NCI-H1694 (cell line): ENCODE measurements around the gene PICK1.
A peak's percentile ranks its signal among the peaks of the same experiment; 100 is the strongest.

ENCODE experiments used
- DNase-seq: peaks from one replicate; lab custom pipeline; 2025; lab: John Stamatoyannopoulos, UW

Gene PICK1

DNA sequence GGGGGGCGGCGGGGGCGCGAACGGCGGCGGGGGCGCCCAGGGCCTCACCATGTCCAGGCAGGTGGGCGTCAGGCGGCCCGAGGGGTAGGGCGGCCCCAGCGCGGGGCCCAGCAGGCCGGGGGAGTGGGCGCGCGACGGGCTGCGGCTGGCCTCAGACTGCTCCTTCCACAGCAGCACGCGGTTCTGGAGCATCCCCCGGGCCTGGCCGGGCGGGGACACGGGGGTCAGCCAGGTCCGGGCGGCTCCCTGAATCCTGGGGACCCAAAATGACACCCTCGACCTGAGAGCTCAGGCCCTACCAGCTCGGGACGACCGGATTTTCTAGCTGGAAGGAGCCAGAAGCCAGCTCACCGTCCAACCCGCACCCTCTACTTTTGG lies 32.3 kb downstream of the PICK1 start:
- no peak for DNase-seq

- no peak for DNase-seq
These were observed 39.9 kb downstream of the PICK1 start for GRCh38 chr22:38097058-38097457.

DNA sequence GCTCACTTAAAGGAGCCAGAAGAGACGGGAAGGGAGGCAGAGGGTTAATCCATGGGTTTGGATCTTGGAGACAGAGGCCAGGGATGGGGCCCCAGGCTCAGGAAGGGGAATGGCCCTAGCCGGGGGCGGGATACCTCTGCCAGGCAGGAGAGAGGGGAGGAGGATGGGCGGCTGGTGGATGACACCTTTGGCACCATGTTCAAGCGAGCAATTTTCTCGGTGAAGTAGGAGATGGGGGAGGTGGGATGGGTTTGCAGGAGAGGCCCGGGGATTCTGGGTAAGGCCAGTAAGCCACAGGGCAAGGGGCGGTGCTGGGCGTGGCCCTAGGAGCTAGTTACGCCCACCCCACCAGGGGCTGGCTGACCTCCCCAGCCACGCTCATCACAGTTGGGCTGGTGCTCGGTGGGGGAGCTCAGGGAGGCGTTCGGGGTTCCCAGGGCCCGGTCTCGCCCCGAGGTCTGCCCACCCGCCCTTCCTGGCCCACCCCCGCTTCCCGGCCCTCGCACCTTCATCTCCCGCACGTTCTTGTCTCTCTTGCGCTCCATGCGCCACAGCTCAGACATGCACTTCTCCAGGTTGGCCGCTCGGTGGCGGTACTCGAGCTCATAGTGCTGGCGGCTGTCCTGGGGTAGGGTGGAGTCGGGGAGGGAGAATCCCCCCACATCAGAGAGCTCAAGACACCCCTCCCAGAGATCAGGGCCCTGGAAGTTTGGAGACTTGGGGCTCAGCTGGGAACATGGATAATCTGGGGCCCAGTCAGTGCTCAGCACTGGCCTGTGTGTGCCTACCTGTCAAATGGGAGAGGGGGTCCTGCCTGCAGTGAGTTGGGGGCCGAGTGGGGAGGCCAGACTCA lies 40.6 kb downstream of the PICK1 start:
- DNase-seq, result no peak

DNA sequence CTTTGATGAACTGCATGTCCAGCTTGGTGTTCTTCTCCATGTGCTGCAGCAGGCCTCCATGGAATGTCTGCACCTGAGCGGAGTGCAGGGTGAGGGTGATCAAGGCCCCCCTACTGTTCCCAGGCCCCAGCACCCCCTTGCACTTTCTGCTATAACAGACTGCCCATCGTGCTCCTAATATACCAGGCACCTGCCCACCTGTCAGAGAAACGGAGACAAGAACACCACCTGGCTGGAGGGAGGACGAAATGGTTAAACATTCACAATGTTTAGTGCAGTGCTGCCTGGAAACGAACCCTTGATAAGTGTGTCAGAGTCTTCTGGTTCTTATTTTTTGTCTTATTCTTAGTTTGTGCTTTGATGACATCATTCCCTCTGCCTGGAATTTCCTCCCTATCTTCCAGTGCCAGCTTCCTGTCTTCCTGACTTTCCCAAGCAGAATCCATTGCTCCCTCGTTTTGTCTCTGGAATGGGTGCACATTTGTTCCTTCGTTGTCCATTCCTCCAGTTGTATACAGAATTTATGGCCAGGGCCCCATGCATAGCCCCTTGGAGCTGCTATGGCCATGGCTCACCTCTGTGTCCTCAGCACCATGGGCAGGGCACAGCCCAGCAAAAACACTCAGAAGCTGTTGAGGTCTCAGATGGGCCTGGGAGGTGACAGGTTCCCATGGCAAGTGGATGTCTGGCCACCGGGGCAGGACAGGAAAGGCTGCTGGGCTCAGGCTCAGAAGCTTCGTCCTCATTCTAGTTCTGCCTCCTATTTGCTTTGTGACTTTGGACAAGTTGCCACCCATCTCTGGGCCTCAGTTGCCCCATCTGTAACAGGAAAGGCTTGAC lies 41.4 kb downstream of the PICK1 start:
- no peak for DNase-seq

- no peak for DNase-seq
These were observed 46.4 kb downstream of the PICK1 start for GRCh38 chr22:38103641-38104040.

GRCh38 chr22:38104084-38104483 lies 46.9 kb downstream of the PICK1 start:
- peak; percentile 32 for DNase-seq

GRCh38 chr22:38106814-38107578 lies 49.8 kb downstream of the PICK1 start:
- no peak for DNase-seq

DNA sequence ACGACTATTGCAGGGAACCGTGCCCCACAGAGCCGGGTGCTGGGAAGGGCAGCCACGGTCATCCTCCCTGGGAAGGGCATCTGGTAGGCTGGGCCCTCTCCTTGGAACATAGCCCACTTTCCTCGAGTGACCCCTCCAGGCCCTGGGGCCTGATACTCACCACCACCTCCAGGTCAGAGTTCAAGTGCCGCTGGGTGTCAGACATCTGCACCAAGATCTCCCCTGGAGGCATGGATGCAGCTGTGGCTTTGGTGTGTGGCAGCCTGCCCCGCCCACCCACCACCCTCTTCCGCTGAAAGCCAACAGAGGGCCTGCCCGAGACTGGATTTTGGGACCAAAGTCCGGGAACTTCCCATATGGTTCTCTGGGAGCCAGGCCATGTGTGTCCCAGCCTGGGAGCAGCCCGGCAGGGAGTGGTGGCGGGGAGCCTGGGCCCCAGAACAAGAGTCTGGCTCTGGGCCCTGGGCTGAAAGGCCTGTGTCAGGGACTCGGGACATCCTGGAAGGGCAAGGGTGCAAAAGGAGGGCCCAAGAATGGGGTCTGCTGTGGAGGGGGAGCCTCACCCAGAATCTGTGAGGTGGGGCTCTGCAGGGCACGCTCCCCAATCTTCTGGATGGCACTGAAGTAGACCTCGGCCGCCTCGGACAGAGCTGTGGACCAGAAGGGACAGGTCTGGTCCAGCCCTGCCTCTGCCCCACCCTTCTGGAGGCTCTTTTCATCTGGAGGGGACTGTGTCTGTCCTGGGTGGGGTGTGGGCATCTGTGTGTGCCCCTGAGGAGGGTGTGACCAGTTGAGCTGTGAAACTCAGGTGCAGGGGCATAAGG lies 50.7 kb downstream of the PICK1 start:
- no peak for DNase-seq

- no peak for DNase-seq
These were observed 51.5 kb downstream of the PICK1 start for GRCh38 chr22:38108561-38109319.

DNA sequence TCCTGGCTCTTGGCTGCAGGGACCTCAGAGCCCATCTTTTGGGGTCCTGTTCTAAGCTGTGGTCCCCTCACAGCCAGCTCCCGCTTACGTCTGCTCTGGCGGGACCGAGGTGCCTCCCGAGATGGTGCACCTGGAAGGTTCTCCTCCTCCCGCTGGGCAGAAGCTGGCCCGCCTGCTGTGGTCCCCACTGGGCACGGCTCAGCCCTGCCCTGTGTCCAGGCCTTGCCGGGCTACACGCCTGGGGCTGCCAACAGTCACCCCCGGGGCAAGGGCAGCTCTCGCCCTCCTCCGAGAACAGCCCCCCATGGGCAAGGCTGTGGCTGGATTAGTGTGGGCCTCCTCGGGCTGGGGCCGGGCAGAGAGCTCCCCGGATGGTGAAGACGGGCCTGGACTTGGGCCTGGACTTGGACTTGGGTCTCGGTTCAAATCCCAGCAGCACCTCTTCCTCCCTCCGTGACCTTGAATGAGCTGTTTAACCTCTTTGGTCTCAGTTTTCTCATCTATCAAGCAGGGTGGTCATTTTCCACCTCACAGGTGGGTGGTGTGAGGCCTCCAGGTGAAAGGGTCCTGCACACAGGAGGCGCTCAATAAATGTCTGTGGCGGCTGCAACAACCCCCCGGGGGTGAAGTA lies 52.3 kb downstream of the PICK1 start:
- DNase-seq, result no peak

DNA sequence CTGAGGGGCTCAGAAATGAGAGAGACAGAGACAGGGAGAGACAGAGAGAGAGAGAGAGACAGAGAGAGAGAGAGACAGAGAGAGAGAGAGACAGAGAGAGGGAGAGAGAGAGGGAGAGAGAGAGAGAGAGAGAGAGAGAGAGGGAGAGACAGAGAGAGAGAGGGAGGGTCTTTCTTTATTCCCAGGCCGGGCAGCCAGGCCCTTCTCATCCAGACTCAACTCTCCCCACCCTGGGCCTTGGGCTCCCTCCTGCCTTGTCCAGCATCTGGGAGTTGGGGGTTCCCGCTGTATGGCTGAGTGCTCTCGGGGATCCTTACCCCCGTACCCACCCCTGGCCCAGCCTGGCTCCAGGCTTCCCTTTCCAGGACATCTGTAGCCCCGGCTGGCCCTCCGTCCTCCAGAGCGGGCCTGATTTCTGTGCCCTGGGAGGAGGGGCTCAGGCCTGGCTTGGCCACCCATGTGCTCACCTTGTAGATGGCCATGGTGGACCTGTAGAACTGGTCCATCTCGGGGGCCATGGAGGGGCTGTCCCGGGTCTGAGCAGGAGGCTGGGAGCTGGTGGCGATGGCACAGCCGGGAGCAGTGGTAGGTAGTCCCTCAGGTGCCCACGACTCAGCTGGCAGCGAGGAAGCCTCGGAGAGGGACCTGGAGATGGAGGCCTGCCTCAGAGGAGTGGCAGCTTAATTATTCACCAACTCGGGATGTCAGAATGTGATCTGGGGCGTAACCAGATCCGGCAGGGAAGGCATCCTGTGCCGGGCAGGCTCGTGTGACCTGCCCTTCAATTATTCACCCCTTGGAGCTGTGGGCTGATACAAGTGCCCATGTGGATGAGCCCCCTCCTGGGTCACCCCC lies 53.0 kb downstream of the PICK1 start, which contains the start of gene BAIAP2L2:
BAIAP2L2 (minus strand) TSS at position 677 of the 855 bp plus-strand sequence; CDS start at position 518, 159 bp downstream.
- no peak for DNase-seq

DNA sequence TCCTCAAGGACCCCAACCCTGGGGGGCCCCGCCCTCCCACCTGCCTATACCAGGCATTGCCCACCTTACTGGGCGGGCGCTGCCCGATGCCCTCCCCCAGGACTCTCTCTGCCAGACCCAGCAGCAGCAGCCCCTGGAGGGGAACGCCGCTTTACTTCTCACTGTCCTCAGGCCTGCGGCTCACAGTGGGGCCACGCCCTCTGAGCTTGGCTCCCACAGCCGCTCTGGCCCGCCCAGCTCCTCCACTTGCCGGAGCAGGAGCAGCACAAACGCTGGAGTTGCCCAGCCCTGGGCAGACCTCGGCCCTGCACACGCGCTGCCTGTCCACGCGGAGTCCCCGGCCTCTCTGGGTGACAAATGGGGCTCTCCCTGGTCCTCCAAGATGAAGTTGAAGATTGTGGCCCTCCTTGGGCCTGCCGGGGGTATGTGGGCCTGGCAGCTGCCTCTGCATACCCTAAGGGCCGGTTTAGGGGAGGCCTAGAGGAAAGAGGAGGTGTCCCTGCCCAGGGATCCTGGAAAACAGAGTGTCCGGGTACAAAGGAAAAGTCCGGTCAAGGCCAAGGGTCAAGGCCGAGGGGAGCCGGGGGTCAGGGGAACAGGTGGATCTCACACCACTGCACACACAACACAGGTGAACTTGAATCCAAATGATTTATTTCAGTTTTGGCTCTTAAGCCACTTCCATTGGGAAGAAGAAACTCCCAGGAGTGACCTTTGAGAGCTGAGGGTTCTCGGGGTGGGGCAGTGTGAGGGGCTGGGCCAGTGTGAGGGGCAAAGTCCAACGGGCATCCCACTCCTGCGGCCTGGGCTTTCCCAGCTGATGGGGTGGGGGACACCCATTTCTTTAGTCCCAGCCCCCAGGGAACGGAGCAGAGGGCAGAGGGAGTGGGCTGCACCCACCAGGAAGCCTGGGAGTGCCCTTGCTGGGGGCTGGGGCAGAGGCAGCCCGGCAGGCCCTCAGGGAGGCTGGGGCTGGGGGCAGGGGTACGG lies 54.0 kb downstream of the PICK1 start:
- no peak for DNase-seq

DNA sequence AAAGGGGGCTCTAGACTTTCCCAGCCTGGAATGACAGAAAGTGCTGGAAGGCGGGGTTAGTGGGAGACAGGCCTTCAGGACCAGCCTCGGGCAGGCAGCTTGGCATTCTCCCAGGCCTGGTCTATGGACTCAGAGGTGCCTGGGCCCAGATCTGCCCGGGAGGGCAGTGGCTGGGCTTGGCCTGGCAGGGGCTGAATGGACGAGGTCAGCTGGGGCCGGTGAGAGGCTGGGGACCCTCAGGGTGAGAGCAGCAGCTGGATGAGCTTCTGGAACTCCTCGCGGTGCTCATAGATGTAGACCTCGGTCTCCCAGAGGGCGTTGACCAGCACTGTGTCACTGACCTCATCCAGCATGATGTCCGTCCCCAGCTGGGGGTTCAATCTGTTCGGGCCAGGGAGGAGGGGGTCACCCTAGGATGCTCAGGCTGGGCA lies 54.7 kb downstream of the PICK1 start:
- no peak for DNase-seq

DNA sequence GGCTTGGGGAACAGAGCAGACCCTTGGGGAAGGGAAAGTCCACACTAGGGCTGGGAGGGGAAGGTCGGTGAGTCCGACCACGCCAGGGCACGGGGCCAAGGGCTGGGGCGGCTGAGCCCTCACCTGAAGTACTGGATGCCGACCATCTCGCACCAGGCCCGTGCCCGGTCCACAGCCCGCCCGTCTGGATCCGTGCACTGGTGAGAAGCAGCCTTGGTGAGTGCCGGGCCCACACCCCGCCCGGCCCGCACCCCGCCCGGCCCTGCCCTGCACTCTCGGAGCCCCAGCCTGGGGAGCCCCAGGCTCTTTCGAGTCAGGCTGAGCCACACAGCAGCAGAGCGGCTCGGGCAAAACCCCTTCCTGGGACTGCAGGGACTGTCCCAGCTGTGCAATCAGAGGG lies 55.2 kb downstream of the PICK1 start:
- DNase-seq, result no peak

DNA sequence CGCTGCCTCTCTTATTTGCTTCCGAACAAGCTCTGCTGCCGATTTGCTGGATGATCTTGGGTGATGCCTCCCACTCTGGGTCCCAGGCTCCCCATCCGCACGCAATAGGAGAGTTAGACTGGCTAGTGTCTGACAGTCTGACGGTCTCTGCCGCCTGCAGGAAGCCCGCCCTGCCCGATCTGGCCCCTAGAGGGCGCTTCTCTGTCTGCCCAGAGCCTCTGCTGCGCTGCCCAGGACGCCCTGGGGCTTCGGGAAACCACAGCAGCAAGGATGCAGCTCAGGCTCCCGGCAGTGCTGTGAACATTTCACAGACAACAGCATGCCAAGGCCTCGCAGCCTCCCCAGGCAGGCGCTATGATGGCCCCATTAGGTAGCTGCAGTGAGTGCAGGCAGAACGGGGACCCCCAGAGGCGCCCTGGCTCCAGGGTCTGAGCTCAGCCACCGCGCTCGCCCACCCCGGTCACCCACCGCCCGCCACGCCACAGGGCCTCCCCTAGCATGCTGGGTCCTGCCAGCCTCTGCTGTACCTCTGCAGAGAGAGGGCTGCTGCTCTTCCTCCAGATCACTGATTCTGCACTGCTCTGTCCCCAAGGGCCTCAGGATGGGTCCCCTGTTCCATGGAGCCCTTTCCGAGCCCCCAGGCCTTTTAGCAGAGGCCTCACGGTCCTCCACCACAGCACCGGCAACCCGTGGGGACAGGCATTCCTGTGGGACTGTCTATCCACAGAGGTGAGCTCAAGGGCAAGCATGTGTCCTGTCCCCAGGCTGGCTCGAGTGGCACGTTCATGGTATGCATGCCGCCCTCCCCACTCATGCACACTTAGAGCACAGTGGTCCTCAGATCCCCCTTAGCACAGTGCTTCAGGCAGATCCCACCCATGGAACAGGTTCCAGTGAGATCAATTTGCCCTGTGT lies 57.5 kb downstream of the PICK1 start:
- DNase-seq, result peak; percentile 57

- no peak for DNase-seq
These were observed 58.4 kb downstream of the PICK1 start for GRCh38 chr22:38115423-38116205.
